NK-92 treated with Interleukin-12 subunit alpha and Interleukin-12 subunit beta, amount 100 ng/mL, for 24 hours (cell line): Measurements from ENCODE around the gene CORO7.

Experiments
- DNase-seq: peaks from one replicate; lab custom pipeline; 2025; lab: John Stamatoyannopoulos, UW

CORO7 gene

DNA sequence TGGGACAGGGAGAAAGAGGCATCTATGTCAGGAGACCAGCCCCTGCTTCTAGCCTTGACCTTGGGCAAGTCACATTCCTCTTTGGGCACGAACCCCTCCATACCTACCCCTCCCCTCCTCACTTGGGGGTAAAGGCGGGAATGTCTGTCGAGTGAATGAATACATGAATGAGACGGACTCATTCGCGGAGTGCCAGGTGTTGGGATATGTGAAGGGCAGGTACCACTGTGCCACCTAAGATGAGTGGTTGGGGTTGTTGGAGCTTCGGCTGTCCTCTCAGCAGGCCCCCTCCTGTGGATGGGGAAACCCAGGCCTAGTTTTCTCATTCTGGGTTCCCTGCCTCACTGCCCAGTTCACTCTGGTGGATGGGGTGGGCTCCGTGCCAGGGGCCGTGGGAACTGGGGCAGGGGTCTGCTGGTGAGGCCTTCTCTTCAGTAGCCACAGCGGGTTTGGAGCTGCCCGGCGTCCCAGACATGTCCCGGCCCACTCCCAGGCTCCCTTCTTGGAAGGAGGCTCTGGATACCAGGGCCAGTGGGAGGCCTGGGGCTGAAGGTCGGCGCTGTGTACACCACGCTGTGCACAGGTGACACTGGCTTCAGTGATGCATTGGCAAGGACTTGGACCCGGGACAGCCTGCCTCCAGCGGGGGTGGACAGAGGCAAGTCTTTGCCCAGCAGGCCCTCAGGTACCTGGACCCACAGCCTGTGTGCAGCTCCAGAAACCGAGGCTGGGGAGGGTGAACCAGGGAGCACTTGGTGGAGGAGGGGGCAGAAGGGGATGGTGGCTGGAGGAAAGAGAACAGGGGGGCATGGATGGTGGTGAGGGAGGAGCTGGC, 94.9 kb downstream of the CORO7 start:
- no peak for DNase-seq

DNA sequence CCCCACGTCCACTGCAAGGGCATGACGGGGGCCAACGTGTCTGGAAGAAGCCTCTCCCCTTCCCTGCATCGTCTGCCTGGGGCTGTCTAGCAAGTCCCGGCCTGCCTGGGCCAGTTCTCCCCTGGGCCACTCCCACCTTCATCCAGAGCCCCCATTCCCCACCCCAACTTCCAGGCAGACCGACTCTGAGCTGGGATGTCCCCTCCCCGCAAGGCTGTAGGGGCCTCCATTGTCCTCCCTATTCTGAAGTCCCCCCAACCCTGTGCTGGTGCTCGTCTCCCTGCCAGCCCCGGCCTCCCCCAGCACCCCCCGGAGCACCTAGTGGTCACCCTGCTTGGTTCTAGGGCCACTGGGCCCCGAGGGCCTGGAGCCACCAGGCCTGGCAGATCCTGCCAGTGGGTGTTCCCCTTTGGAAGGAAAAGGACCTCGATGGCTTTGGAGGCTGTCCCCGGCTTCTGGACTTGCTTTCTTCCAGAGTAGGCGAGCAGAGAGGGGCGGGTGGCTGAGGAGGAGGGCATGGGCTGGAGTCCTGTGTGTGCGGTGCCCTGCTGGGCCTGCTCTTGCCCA, 95.7 kb downstream of the CORO7 start:
- DNase-seq, result no peak

DNA sequence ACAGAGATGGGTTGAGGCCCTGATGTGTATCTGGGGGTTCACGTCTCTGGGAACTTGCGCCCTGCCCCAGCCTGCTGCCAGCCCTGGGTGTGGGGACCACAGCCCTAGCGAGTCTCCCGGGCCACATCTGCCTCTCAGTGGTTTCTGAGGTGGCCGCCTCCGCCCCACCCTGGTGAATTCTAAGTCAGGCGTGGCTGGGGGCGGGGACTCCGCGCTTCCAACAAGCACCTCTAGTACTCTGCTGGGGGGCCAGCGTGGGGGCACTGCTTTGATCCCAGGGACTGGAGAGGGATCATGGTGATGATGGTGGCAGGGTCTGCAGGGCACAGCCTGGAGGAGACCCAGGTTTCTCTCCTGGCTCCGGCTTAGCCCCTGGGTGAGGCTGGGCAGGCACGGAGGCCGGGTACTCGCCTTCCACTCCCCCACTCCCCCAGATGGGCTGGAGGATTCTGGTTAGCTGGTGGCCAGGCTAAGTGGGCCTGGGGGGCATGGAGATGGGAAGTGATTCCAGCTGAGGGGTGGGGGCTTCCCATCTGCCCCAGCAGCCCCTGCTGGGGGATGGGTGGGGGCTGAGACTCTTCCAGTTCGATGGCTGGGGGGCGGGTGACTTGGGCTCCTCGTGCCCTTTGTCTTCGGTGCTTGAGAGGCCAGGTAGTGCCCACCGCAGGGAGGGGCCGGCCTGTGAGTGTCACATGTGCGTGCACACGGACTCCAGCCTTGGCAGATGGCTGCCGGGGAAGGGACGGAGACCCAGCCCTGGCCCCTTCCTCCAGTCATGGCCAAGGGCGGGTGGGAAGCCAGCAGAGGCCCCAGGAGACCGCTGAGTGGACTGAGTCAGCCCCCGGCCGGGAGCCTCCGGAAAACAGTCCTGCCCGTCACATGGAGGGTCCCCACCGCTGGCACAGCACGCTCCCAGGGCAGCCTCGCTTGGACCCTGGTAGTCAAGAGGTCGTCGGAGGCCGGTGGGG, 96.7 kb downstream of the CORO7 start:
- DNase-seq, result no peak

DNA sequence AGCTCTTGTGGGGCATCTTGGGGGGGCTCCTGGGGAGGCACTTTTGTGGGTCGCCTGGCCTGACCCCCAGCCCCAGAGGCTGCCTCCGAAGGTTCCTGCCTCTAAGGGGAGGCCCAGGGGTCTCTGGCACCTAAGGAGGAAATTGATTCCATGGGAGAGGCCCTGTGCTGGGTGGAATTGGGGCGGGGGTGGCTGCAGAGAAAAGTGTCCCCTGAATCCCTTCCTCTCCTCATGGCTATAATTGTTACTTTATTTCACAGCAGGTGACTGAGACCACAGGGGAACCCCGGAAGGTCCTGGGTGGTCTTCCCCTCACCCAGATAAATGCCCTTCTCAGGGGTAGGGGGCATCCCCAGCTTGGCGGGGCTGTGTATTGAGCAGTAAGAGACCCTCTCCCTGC, 97.4 kb downstream of the CORO7 start:
- DNase-seq, result no peak

DNA sequence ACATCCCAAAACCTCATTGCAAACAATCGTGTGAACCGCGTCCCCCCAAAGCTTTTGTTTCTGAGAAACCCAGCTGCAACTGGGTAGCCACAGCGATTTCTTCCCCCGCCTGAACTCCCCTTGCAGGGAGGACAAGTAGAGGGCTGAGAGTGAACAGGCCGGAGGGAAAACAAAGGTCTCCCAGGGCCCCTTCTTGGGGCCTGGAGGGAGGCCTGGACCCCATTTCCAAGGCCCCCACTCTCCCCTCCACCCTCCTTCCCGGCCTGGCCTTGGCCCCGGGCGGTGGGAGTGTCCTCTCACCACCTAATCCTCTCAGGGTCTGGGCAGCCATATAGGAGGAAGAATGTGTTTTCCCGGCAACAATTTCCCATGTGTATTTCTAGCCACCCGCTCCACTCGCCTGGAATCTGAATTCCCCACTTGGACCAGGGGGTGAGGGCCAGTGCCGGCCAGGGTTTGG, 97.9 kb downstream of the CORO7 start:
- DNase-seq, result no peak

DNA sequence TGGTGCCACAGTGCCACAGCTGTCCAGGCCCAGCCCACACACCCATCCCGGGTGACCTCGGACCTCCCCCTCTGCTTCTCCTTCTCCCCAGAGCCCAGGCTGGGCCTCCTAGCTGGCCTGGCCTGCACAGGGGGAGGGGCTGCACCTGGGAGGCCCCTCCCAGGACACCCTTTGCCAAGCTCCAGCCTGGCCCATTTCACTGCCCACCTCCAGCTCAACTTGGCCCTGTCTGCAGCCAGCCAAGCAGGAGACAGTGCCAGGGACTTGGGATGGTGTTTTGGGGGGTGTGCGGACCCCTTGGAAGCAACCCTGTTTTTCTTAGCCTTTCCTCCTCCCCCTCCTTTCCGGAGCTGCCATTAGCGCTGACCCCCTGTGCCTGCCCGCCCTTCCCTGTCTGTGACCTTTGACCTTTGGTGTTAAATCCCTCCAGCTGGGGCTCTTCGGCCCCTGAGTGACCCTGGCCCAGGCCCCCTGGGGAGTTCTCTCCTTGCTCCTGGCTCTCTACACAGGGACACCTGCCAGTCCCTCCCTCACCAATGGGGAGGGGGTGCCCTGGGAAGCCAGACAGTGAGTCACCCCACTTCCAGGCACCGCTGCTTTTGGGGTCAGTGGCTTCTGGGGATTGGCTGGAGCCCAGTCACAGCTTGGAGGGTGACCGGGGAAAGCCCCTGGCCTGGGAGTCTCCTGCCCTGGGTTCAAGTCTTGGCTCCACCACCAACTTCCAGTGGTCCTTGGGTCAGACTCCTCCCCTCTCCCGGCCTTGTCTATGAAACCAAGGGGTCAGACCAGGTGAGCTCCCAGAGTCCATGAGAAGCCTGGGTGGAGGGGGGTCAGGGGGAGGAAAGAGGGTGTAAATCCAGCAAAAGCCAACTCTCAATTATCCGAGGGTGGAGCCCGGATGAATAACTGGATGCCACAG, 98.6 kb downstream of the CORO7 start:
- DNase-seq, result no peak

DNA sequence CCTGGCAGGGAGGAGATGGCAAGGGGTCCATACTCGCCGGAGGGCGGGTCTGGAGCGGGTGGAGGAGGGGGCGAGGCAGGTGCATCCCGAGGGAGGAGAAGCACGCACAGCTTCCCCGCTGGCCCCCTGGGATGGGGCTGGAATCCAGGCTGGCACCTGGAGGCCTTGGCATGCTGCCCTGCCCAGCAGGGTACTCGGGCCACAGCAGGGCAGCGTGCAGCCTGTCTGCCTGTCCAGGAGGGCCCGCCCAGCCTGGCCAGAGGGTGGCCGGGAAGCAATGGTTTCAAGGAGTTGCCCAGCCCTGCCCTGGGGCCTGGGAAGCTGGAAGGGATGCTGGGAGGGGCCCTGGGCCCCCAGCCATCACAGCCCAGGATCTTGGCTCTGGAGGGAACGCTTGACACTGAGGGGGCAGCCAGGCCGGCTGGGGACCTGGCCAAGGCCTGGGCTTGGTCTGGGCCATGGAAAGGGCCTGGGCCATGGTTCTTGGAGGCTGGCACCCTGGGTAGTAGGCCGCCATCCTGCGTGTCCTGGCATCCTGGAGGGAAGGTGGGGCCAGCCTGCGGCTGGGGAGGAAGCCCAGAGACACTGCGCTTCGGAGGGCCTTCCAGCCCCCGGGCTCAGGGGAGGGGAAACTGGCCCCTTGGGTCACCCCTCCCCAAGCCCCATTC, 99.4 kb downstream of the CORO7 start:
- DNase-seq, result no peak

DNA sequence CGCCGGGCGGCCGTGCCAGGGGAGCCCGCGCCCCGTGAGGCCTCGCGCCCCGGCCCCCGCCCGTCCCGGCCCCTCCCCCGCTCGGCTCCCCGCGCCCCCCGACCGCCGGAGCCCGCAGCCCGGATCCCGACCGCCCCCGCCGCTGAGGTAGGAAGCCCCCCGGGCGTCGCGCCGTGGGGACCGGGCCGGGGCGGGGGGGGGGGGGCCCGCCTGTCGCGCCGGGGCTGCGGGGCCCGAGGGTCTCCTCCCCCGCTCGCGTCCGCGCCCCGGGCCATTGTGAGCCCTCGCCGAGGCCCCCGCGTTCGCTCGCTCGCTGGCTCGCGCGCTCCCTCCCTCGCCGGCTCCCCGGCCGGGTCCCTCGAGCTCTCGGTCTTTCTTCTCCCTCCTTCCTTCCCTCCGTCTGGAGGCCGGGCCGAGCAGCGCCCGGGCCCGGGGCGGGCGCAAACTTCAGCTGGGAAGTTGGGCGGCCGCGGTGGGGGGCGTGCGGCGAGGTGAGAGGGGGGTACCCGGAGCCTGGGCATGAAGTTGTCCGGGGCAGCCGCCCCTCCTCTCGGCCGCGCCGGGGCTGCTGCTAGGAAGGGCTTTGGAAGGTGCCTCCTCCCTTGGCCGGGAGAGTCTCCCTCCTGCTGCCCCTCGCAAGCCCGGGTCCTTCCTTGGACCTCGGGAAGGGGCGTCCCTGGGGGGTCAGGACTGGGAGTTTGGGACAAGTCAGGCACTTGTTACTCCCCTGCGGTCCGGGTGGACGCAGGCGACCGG, 100.1 kb downstream of the CORO7 start:
- no peak for DNase-seq

DNA sequence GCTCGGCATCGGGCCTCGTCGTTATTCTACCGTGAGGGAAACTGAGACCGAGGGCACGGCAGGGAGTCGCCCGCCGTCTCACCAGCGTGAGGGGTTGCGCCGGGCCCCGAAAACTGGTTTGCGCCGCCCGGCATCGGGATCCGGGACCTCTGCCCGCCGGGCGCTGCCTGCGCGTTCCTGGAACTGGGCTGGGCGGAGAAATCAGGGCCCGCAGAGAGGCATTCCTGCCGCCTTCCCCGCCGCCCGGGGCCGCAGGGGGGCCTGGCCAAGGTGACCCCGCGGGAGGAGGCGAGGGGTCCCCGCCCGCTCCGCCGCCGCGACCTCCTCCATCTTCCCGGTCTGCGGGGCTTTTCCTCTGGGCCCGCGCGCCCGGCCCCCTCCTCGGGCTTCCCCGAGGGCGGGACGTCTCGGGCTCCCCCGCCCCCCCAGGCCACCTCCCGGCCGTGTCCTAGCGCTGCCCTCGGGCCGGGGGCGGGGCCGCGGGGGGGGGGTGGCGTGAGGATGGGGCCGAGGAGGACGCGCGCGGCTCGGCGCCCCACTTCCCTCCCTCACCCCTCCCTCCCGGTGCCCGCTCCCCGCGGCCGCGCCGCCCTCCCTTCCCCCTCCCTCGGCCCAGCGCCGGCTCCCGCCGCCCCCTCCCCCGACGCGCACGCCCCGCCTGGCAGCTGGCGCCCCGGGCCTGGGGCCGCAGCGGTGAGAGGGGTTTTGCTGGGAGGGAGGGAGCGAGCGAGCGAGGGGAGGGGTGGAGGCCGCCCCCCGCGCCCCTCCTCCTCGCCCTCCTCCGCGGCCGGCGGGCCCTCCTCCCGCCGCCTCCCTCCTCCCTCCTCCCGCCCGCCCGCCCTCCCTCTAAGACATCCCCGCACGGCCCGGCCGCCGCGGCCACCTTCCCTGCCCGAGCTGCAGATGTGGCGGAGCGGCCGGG, 100.9 kb downstream of the CORO7 start, which contains the start of gene GLIS2:
Gene GLIS2 (plus strand): TSS at position 882 of the 922 bp plus-strand sequence. CDS start 16,214 bp downstream, outside the sequence.
- no peak for DNase-seq

DNA sequence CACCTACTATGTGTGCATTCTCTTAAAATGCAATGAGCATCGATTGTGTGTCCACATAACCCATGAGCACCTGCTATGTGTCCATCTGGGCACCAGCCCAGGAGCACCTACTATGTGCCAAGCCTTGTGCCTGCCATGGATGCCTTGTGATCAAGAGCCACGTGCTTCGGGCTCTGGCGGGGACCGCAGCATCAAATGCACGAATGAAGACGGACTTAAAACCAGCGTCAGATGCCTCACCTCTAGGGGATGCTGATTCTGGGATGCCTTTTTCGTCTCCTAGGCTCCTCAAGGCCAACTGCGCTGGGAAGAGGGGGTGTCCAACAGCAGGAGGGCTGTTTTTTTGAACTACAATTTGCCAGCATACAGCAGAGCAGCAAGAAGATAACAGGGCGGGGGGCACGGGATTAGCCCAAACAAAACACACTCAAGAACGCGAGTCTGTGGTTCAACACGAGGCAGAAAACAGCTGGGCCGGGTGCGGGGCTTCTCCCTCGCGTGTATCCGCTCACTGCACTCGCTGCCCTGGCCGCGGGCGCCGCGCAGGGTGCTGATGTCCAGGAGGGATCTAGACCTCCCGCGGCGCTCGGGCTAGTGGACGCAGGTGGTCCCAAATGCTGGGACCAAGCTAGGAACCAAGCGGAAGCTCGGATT, 101.7 kb downstream of the CORO7 start:
- no peak for DNase-seq

DNA sequence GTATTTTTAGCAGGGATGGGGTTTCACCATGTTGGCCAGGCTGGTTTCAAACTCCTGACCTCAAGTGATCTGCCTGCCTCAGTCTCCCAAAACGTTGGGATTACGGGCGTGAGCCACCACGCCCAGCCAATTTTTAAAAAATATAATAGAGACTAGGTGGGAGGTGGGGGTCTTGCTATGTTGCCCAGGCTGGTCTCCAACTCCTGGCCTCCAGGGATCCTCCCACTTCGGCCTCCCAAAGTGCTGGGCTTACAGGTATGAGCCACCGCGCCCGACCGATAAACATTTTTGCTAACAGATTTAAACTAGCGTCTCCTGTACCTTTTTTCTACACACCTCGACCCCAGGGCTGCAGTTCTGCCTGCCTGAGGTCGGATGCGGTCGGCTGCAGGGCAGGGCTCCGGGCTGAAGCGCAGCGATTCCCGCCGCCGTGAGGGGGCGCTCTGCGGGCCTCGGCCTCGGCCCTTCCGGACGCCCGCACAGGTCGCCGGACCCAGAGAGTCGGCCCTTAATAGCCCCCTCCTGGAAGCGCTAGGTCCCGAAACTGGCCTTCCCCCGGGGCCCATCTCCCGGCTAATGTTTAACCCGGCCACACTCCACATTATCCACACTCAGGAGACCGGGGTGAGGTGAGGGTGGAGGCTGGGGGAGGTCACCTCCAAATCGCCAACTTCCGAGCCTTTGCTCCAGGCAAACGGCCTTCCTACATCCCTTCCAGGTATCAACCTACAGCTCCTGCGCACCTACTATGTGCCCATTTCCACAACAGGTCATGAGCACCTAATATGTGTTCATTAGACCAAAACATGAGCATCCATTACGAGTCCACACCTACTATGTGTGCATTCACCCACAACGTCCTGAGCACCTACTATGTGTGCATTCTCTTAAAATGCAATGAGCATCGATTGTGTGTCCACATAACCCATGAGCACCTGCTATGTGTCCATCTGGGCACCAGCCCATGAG, 102.5 kb downstream of the CORO7 start:
- DNase-seq, result no peak

DNA sequence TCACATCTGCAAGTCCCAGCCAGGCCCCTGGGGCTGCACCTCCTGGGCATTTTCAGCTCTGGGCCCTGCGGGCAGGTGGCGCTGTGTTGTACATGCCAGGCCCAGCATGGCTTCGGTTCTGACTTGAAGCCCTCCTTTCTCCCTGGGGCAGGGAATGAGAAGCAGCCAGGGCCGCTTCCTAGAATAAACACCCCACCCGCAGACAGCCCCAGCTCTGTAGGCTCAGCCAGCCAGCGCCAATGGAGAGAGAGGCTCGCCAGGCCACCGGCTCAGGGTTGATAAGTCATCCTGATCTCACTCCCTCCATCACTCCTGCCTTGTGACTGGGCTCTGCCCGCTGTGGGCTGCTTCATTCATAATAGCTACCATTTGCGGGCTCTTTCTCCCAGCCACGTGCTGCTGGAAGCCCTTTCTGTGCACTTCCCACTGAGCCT, 106.5 kb downstream of the CORO7 start:
- no peak for DNase-seq

DNA sequence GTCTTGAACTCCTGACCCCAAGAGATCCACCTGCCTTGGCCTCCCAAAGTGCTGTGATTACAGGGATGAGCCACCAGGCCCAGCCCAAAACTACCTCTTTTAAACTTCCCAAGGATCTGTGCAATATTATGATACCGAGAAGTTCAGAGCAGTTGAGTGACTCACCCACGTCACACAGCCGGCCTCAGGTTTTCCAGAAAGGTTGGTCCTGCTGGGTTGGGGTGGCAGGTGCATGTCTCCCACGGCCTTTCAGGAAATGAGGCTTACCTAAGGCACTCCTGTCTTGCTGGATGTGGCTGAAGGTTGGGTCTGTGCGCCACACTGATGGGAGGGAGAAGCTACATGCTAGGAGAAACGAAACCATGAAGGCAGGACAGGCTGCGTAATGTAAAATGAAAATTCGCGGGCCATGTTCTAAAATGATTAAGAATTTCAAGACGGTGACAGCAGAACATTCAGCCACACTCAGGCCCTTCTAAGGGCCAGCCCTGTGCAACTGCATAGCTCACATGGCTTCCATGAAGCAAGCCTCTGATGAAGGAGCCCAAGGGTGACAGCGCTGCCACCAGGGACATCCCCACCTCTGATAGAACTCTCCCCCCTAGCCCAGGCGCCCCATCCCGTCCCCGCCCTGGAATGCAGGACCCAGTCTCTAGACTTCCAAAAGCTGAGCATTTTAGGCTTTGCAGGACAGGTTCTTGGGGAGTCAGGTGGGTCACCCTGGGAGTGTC, 107.1 kb downstream of the CORO7 start:
- DNase-seq, result no peak

DNA sequence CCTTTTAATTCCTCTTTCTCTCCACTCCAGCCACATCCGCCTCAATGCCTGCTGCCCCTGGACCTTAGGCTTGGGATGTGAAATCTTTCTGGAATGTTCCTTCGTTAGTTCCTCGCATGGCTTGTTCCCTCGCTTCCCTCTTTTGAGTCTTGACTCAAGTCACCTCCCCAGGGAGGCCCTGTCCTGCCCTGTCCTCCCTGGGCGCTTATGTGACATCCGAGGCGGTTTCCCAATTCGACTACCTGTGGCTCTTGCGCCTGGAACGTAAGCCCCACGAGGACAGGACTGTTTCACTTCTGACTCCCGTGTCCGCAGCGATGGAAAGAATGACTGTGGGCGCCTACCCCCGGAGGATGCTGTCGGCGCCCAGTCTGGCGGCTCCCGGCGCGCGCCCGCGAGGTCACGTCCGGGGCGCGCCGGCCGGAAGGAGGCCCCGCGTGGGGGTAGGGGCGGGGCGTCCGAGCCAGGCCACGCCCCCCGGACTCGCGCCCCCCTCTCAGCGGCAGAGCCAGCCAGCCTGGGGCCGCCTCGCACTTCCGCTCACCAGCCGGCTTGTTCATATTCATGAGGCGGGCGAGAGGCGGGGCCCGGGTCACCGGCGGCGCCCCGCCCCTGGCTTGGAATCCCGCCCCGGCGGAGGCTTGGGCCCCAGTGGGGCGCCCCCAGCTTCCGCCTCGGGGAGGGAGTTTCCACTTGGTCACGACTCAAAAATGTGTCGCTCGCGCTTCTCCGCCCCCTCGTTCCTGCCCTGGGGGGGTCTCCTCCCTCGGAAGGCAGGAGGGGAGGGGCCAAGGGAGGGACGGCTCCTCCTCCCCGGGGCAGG, 109.0 kb downstream of the CORO7 start:
- DNase-seq, result peak; percentile 95

DNA sequence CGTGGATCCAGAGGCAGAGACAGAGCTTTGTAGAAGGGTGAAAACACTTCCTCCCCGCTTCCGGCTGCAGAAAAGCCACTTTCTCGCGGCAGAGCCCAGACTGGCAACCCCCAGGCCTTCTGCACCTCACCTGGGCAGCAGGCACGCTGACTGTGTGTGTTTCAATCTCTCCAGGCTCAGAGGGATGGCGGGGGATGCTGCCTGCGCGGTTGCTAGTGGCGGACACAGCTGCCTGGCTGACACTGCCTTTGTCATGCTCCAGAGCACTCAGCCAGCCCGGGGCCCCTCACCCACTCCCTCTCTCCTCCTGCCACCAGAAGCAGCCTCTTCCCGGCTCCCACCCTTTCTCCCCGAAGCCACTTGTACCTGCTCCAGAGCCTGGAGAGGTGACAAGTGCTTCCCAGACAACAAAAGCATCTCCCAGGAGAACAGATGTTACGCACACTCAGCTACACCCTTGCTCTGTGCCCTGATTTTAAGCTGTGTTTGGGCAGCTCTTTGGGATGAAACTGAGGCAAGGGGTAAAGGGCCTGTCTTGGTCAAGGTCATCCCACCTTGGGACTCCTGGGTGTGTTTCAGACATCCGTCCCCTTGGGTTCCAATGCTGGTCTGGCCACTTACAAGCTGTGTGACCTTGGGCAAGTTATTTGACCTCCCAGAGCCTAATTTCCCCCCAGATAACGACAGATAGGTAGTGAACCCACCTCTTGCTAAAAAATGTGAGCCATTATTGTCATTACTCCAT, 109.8 kb downstream of the CORO7 start:
- DNase-seq, result no peak
